RKO (cell line): ENCODE data around the gene TMEM123.

ENCODE experiments used
- DNase-seq: peaks from one replicate; pipeline ENCODE4 v3.0.0-alpha.2; 2016; ENCODE audit warnings: low spot score

TMEM123 gene

GRCh38 chr11:102471474-102471873 is 18.9 kb upstream of the TMEM123 start:
- no peak for DNase-seq

- DNase-seq = no peak
Measured at GRCh38 chr11:102470251-102470650, 17.7 kb upstream of the TMEM123 start.

GRCh38 chr11:102469196-102469821 is 16.7 kb upstream of the TMEM123 start:
- no peak for DNase-seq

- DNase-seq = no peak
Measured at GRCh38 chr11:102468616-102469195, 16.1 kb upstream of the TMEM123 start.

GRCh38 chr11:102467853-102468580 is 15.5 kb upstream of the TMEM123 start:
- no peak for DNase-seq

- no peak for DNase-seq
Measured at GRCh38 chr11:102467080-102467708, 14.6 kb upstream of the TMEM123 start.

GRCh38 chr11:102465696-102466095 is 13.1 kb upstream of the TMEM123 start:
- no peak for DNase-seq

GRCh38 chr11:102464859-102465500 is 12.4 kb upstream of the TMEM123 start:
- DNase-seq = no peak

GRCh38 chr11:102464037-102464436 is 11.5 kb upstream of the TMEM123 start:
- DNase-seq = no peak

GRCh38 chr11:102462610-102463009 is 10.0 kb upstream of the TMEM123 start:
- no peak for DNase-seq

GRCh38 chr11:102459393-102459792 is 6.8 kb upstream of the TMEM123 start:
- DNase-seq = no peak

- no peak for DNase-seq
Measured at GRCh38 chr11:102458548-102458947, 6.0 kb upstream of the TMEM123 start.

- no peak for DNase-seq
Measured at GRCh38 chr11:102457865-102458264, 5.3 kb upstream of the TMEM123 start.

GRCh38 chr11:102457056-102457677 is 4.6 kb upstream of the TMEM123 start:
- no peak for DNase-seq

GRCh38 chr11:102456381-102456780 is 3.8 kb upstream of the TMEM123 start:
- no peak for DNase-seq

- DNase-seq = no peak
Measured at GRCh38 chr11:102453921-102454320, 1.4 kb upstream of the TMEM123 start.

GRCh38 chr11:102453302-102453695 is 734 bp upstream of the TMEM123 start:
- DNase-seq = peak; percentile 43

GRCh38 chr11:102451681-102452460 is 694 bp downstream of the TMEM123 start:
- DNase-seq = peak; percentile 83

GRCh38 chr11:102451041-102451680 is 1.4 kb downstream of the TMEM123 start:
- DNase-seq = peak; percentile 10
